Sigmoid colon (tissue), 4 donors: Measurements from ENCODE around the gene NACC1.

Experiments used
- CTCF ChIP-seq, 4 experiments: fragments of 450-650 bp in 3 of 4; fragments of 200-600 bp in 1 of 4; IDR thresholded peaks; one replicate each; pipeline ENCODE4 v1.5.1; 2016 to 2019; ENCODE audit warnings: antibody characterized with exemption in 4 of 4, mild to moderate bottlenecking in 3 of 4, moderate library complexity in 2 of 4
- POLR2A ChIP-seq, 2 donors: fragments of 450-650 bp; IDR thresholded peaks; one replicate each; pipeline ENCODE4 v1.6.1; 2016; ENCODE audit warnings: antibody characterized with exemption in 2 of 2, mild to moderate bottlenecking in 2 of 2, moderate library complexity in 2 of 2
- POLR2AphosphoS5 ChIP-seq, 4 donors: sonication (generic); formaldehyde crosslinking; IDR thresholded peaks; one replicate each; pipeline ENCODE4 v1.6.1; 2017; ENCODE audit warnings: antibody characterized with exemption in 4 of 4

DNA sequence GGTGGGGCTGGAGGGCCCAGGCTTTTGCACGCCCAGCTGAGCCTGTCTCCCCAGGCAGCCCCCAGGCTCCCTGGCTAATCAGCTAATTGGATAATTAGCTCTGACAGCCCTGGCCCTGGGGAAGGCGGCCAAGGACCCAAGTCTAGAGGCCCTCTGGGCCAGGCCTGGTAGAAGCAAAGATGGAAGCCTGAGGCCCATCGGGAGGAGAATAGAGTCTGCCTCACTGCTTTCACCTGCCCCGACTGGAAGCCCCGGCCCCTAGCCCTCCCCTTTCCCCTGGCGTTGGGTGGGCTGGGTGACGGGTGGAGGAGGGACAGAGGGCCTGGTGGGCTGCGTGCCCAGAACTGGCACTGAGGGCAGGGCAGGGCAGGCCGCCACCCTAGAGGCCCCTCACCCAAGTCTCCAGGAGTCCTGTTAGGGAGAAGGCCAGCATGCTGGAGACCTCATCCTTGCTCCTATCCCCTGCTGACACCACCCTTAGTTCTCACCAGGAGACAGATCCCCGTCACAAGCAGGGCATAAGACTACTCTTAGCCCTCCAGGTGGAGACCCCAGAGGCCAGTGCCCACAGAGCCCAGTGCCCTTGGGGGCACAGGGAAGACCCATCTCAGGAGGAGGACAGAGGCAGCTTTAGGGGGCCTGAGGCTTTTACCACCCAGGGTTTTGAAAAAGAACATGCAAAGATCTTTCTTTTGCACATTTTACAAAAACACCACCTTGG, 27.4 kb upstream of the NACC1 start:
- TF ChIP-seq CTCF (IDR thresholded peaks at IDR 0.05) (no peak), POLR2AphosphoS5 (IDR thresholded peaks at IDR 0.05) (no peak), POLR2A (IDR thresholded peaks at IDR 0.05) (no peak)
